ENCODE results near the gene PSME4.
"Not testable (repeated sequence)": the region's sequence is repeated elsewhere in the genome, so short reads cannot be mapped to it uniquely, and the experiment has no call there.

The PSME4 gene

DNA sequence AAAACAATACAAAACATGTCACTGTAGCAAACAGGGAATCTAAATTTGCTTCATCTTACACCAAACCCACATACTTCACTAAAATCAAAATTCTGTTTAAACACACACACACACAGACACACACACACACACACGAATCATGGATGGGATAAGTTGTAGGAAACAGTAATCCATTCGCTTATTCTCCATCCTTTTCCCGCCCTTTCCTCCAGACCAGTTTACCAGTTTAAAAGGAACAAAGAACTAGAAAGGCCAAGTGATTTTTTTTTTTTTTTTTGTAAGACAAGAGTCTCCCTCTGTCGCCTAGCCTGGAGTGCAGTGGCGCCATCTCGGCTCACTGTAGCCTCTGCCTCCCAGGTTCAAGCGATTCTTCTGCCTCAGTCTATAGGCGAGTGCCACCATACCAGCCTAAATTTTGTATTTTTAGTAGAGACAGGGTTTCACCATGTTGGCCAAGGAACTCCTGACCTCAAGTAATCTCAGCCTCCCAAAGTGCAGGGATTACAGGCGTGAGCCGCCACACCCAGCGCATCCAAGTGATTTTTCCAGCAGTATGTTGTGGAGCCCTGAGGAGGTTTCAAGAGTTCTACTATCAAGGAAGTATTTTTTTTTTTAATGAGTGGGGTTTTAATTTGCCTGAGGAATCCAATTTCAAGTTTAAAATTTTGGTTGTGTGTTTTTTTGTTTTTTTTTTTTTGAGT lies 5.7 kb downstream of the PSME4 start:
- no peak for DNase-seq

DNA sequence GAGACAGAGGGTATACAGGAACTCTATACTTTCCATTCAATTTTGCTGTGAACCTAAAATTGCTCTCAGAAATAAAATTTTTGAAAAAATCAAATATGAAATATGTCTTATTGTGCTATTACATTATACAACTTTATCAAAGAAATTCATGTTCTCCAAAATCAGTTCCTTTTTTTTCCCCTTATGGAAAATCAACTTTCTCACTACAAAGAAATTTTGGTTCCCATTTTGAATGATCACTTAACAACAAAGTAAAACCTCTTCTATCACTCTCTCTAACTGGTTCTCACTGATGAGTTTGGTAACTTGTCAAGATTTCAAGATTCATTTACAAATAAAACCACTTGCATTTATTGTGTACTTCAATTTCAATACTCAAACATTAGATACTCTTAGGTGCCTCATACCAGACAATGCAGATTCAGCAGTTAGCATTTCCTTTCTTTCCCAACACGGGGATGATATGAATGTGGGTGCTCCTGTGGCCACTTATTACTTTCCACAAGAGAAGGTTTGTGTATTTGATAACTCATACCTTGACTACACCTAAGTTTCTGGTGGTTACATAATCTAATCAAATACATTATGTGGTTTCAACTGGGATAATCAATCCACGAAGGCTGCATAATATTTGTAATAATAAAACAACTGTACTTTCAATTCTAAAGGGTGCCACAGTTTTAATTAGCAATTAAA lies 6.4 kb downstream of the PSME4 start:
- DNase-seq, result no peak

GRCh38 chr2:53961478-53962216 lies 9.1 kb downstream of the PSME4 start:
- DNase-seq, result not testable (repeated sequence)

- no peak for DNase-seq
These were observed 10.3 kb downstream of the PSME4 start for GRCh38 chr2:53960476-53960875.

- DNase-seq, result no peak
These were observed 12.3 kb downstream of the PSME4 start for GRCh38 chr2:53958443-53958842.

- no peak for DNase-seq
These were observed 18.3 kb downstream of the PSME4 start for GRCh38 chr2:53952519-53952918.

DNA sequence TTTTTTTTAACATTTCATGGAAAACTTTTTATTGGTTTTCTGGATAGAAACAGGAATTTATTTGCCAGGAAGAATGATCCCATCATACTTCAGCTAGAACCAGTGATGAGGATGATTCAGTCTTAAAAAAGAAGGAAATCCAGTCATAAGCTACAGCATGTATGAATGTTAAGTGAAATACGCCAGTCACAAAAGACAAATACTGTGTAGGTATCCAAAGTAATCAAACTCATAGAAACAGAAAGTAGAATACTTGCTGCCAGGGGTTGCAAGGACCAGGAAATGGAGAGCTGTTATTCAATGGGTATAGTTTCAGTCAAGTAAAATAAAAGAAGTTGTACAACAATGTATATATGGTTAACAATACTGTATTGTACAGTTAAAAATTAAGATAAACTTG lies 21.3 kb downstream of the PSME4 start:
- DNase-seq, result no peak

DNA sequence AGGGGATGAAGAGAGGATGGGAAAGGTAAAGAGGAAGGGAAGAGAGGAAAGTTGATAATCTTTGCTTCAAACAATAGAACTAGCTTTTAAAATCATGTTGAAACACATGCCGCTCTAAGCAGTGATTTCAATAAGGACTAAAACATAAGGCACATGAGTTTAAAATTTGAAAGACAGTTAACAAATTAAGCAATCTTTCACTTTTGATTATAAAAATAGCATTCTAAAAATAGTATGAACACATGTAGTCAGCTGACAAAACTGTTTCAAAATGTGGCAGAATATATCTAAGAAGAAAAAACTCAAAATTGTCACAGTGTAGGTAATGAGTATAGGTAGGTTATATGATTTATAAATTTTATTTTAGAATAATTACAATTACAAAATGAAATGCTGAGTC lies 25.3 kb downstream of the PSME4 start:
- no peak for DNase-seq

DNA sequence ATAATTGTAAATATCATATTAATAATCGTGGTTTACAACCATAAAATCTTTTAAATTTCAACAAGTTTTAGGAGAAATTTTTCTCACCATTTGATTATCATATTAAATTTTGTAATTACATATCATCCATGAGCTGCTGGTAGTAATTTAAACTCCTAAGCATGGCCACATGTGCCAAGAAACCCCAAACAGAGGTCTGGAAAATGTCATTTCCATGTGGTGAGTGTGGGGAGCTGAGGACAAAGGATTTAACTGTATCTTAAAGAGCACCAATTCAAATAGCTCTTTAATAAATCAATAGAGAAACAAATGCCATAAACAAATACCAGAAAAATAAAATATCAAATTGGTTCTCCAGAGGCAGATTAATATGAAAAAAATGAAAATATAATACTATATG lies 26.3 kb downstream of the PSME4 start:
- DNase-seq, result no peak

DNA sequence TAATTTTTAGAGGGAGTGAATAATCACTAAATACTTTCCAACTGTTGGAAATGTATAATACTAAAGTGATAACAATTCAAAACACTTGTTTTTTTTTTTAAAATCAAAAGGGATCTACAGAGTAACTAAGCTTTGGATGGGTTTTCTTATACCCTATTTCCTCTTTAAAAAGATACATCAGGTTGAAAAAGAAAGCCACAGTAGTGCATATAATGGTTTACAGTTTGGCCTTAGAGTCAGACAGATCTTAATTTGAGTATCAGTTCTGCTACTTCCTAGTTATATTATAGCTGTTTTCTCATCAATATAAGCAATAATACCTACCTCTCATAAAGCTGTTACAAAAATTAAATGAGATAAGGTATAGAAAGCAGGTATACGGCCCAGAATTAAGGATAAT lies 28.5 kb downstream of the PSME4 start:
- DNase-seq, result no peak

- DNase-seq, result no peak
These were observed 29.0 kb downstream of the PSME4 start for GRCh38 chr2:53941749-53942148.

GRCh38 chr2:53939656-53940055 lies 31.1 kb downstream of the PSME4 start:
- DNase-seq, result no peak

GRCh38 chr2:53938904-53939303 lies 31.9 kb downstream of the PSME4 start:
- DNase-seq, result no peak

DNA sequence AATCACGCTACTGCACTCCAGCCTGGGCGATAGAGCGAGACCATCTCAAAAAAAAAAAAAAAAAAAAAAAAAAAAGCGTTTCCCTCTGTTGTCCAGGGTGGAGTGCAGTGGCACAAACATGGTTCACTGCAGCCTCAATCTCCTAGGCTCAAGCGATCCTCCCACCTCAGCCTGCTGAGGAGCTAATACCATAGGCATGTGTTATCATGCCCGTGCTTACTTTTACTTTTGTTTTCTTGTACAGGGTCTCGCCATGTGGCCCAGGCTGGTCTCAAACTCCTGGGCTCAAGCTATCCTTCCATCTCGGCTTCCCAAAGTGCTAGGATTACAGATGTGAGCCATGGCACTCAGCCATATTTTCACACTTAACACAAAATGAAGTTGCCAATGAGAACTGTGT lies 37.5 kb downstream of the PSME4 start:
- no peak for DNase-seq

- DNase-seq, result not testable (repeated sequence)
These were observed 44.5 kb downstream of the PSME4 start for GRCh38 chr2:53926321-53926720.

DNA sequence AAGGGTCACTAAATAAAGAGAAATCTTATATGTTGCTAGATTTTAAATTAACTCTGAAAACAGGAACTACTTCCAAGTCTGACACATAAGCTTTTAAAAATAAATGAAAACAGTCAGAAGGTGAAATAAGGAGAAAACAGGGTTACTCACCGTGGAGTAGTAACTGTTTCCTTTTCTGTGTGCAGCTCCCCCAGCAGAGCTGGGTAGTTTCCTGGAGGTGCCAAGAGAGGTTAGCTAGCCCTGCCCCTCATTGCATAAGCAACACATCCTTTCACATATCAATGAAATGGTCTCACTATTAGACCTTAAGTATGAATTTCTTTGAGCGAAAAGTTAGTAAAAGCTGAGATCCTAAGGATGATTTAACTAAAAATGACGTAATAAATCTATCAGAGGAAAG lies 57.1 kb downstream of the PSME4 start:
- DNase-seq, result peak; percentile 64 to 78

- DNase-seq, result no peak
These were observed 59.2 kb downstream of the PSME4 start for GRCh38 chr2:53911434-53912189.

DNA sequence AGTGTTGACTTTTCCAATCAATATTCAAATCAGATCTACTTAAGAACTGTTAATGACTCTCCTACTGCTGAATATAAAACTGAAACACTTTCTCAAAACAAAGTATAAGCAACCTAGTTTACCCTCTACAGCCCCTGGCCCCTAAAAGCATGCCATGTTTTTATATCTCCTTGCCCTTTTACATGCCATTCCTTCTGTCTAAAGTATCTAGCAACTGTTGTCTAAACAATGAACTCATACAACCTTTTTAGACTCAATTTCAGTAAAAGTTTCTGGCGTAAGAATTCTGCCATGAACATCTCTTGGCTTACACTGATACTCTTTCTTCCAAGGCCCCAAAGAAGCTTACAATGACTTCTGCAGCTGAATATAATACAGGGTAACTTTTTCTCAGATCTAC lies 63.2 kb downstream of the PSME4 start:
- no peak for DNase-seq

GRCh38 chr2:53905396-53905795 lies 65.4 kb downstream of the PSME4 start:
- no peak for DNase-seq

DNA sequence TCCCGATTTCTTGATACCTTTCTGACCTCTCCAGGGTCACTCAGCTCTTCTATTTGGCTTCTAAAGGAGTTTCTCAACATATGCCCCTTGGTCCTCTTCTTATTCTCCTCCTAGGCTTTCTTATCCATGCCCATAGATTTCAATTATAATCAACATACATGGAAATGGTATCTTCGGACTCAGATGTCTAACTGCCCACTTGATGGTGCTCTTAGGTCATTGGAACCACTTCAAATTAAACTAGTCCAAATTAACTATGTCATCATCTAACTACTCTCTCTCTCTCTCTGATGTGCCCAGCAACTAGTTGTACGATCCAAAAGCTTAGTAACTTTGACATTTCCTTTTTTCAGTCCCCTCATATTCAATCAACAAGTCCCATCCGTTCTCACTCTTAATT lies 67.8 kb downstream of the PSME4 start:
- DNase-seq, result no peak

DNA sequence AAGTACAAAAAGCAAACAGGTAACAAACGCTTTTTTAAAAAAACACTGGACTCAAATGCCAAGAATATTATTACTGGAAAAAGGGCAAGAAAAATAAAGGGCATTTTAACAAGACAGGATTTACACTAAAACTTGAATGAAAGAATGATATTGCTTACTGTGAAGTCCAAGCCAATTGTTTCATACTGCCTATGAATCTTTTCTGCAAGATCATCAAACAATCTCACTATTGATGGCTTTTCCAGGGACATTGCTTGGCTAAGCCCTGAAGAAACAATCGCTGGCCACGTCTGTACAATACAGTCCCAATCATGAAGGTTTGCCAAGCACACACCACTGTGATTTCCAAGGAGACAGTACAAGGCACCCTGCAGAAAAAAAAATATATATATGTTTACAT lies 69.6 kb downstream of the PSME4 start:
- no peak for DNase-seq

DNA sequence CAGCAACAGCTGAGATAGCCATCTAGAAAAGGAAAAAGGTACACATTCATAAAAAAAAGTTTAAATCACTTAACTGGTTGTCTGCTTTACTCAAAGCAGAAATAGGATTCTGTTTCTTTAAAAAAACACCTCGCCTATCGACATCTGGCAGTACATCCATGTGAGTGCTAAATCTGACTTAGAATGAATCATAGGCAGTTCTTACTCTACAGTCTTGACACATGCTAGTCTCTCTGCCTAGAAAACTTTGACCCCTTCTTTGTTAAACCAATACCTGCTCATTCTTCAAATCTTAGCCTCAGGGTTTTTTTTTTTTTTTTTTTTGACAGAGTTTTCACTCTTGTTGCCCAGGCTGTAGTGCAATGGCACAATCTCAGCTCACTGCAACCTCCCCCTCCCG lies 73.9 kb downstream of the PSME4 start:
- no peak for DNase-seq

Measured in AML-193 (cell line).